Uterus (tissue), 4 donors: Measurements from ENCODE around the gene BCAS4. TPM values are rescaled to one million over a fixed set of nuclear protein-coding genes. Genes with fewer than 3 reads are reported as not detected.

Experiments
- DNase-seq, 2 donors: peaks; one replicate each; pipeline ENCODE4 v3.0.0-alpha.2; 2019 to 2020
- H3K27ac ChIP-seq, 2 donors: fragments of 200-600 bp; sonication (generic); 1 replicate in 1 of 2; 2 replicates in 1 of 2; pipeline ENCODE4 v1.5.1; 2016 to 2018
- H3K27me3 ChIP-seq, 2 donors: fragments of 200-600 bp; sonication (generic); one replicate each; pipeline ENCODE4 v1.5.1; 2018 to 2019; ENCODE audit warnings: control low read depth in 1 of 2
- H3K36me3 ChIP-seq, 2 donors: fragments of 200-600 bp; sonication (generic); one replicate each; pipeline ENCODE4 v1.5.1; 2019; ENCODE audit warnings: control low read depth in 1 of 2
- H3K4me1 ChIP-seq, 2 donors: fragments of 200-600 bp; sonication (generic); one replicate each; pipeline ENCODE4 v1.5.1; 2018 to 2019; ENCODE audit warnings: control low read depth in 1 of 2
- H3K4me3 ChIP-seq, 2 donors: fragments of 200-600 bp; sonication (generic); 1 replicate in 1 of 2; 2 replicates in 1 of 2; pipeline ENCODE4 v1.5.1; 2018 to 2019; ENCODE audit warnings: mild to moderate bottlenecking in 1 of 2
- H3K9me3 ChIP-seq, 2 donors: fragments of 200-600 bp; sonication (generic); one replicate each; pipeline ENCODE4 v1.5.1; 2019; ENCODE audit warnings: control low read depth in 1 of 2
- POLR2A ChIP-seq, 2 donors: fragments of 450-650 bp; IDR thresholded peaks; one replicate each; pipeline ENCODE4 v1.6.1; 2016; ENCODE audit warnings: antibody characterized with exemption in 2 of 2, mild to moderate bottlenecking in 1 of 2, moderate library complexity in 1 of 2
- intact Hi-C: fragments of 100-400 bp; cut with DNase I; formaldehyde crosslinking; loops from one replicate; pipeline ENCODE4 v1.15.1; 2023; ENCODE audit warnings: low total_unique reads
- total RNA-seq, 4 donors: library from RNA; depleted of rRNA in 3 of 4; stranded (reverse); fragments of >200 nt in 3 of 4; gene quantifications; one replicate each; pipeline versions ENCODE4 v1.1.0 to v1.2.4, GENCODE V29; 2014 to 2023
- TF ChIP-seq, protein P1 (sequence below), 4 experiments: fragments of 200-600 bp in 2 of 4; fragments of 450-650 bp in 2 of 4; sonication (generic) in 2 of 4; IDR thresholded peaks; one replicate each; pipeline ENCODE4 v1.5.1; 2016 to 2019; ENCODE audit warnings: antibody characterized with exemption in 4 of 4, mild to moderate bottlenecking in 2 of 4, moderate library complexity in 1 of 4
- donor health status: DM: yes; HTN: yes; CAD: no.

The BCAS4 gene
- total RNA-seq, 4 donors from 2014 or later: under 0.01 to 9.1 (median 3.5) TPM; not detected in 1

- no peak overlapping the region for H3K4me3 ChIP-seq
- intact Hi-C loops: no loop called here
- no peaks in the 10 kb centered on the region for H3K9me3 ChIP-seq
- H3K27ac ChIP-seq: no peak overlapping the region
- no peaks in the 10 kb centered on the region for H3K27me3 ChIP-seq
- no peaks in the 10 kb centered on the region for H3K4me1 ChIP-seq
- no peak for DNase-seq
- TF ChIP-seq, protein P1, sequence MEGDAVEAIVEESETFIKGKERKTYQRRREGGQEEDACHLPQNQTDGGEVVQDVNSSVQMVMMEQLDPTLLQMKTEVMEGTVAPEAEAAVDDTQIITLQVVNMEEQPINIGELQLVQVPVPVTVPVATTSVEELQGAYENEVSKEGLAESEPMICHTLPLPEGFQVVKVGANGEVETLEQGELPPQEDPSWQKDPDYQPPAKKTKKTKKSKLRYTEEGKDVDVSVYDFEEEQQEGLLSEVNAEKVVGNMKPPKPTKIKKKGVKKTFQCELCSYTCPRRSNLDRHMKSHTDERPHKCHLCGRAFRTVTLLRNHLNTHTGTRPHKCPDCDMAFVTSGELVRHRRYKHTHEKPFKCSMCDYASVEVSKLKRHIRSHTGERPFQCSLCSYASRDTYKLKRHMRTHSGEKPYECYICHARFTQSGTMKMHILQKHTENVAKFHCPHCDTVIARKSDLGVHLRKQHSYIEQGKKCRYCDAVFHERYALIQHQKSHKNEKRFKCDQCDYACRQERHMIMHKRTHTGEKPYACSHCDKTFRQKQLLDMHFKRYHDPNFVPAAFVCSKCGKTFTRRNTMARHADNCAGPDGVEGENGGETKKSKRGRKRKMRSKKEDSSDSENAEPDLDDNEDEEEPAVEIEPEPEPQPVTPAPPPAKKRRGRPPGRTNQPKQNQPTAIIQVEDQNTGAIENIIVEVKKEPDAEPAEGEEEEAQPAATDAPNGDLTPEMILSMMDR (IDR thresholded peaks at IDR 0.05): no peak
- no peak for TF ChIP-seq POLR2A (IDR thresholded peaks at IDR 0.05)
- no peaks in the 10 kb centered on the region for H3K36me3 ChIP-seq
Observed at GRCh38 chr20:50895111-50895830, 100.4 kb downstream of the BCAS4 start.

GRCh38 chr20:50898475-50898874 is 103.6 kb downstream of the BCAS4 start:
- TF ChIP-seq POLR2A (IDR thresholded peaks at IDR 0.05): no peak
- TF ChIP-seq, protein P1 (IDR thresholded peaks at IDR 0.05): no peak
- intact Hi-C loops: no loop called here
- no peaks in the 10 kb centered on the region for H3K36me3 ChIP-seq

GRCh38 chr20:50900261-50900660 is 105.4 kb downstream of the BCAS4 start:
- H3K4me3 ChIP-seq: no peak overlapping the region
- no peaks in the 10 kb centered on the region for H3K36me3 ChIP-seq
- no peaks in the 10 kb centered on the region for H3K9me3 ChIP-seq
- H3K27me3 ChIP-seq: no peaks in the 10 kb centered on the region
- no peak for DNase-seq
- no peak overlapping the region for H3K27ac ChIP-seq
- intact Hi-C loops: no loop called here
- no peaks in the 10 kb centered on the region for H3K4me1 ChIP-seq
- TF ChIP-seq POLR2A (IDR thresholded peaks at IDR 0.05): no peak
- TF ChIP-seq, protein P1 (IDR thresholded peaks at IDR 0.05): no peak

More at GRCh38 chr20:50898475-50898874, 103.6 kb downstream of the BCAS4 start:
- no peak overlapping the region for H3K4me3 ChIP-seq
- no peaks in the 10 kb centered on the region for H3K27me3 ChIP-seq
- no peaks in the 10 kb centered on the region for H3K9me3 ChIP-seq
- no peak for DNase-seq
- no peak overlapping the region for H3K27ac ChIP-seq
- no peaks in the 10 kb centered on the region for H3K4me1 ChIP-seq

DNA sequence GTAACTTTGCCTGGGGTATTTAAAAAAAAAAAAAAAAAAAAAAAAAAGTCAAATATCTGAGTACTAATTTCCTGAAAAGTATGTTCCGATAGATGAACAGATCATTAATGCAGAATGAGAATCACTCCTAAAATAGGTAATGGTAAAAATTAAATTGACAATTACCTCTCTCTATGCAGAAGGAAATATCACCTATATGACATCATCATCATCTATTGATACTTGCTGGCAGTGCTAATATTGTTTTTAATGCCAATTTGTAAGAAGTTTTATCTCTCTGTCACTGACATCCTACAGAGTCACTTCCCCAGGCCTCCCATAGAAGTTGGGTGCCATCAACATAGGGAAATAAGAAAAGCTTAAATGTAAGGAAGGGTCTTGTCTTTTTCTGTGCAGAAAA is 106.4 kb downstream of the BCAS4 start:
- no peak overlapping the region for H3K4me3 ChIP-seq
- intact Hi-C loops: no loop called here
- H3K27me3 ChIP-seq: no peaks in the 10 kb centered on the region
- no peaks in the 10 kb centered on the region for H3K36me3 ChIP-seq
- H3K4me1 ChIP-seq: no peaks in the 10 kb centered on the region
- TF ChIP-seq POLR2A (IDR thresholded peaks at IDR 0.05): no peak
- H3K9me3 ChIP-seq: no peaks in the 10 kb centered on the region
- no peak overlapping the region for H3K27ac ChIP-seq
- DNase-seq: no peak

DNA sequence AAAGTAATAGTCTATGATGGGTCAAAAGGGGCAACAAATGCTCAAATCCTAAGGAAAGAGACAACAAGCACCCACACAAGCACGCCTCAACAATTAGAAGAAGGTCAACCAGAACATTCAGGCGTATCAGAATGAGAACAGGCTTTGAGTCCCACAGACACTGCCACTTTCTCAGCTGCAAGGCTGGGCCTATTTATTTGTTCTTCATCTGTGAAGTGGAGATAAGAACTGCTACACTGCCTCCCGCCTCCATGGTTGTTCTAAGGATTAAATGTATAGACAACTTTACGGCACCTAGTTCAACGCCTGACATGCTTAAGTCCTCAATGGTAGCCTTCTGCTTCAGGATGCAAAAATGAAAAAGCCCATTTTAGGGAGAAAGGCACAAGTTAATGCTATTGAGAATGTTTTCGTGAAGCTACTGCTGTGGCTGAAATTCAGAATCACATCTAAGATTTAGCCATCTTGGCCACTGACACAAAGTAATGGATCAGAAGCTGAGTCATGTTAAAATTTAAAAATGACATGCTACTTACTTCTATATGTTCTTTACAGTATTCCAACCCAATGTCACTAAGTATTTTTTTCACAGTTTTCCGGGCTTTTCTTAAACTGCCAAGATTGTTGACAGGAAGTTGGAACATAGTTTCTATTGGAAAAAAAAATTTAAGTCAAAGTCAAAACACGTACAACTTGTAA is 108.6 kb downstream of the BCAS4 start:
- Histone ChIP-seq H3K4me3 (no peak overlapping the region), H3K9me3 (no peaks in the 10 kb centered on the region), H3K36me3 (no peaks in the 10 kb centered on the region), H3K4me1 (no peaks in the 10 kb centered on the region), H3K27me3 (no peaks in the 10 kb centered on the region), H3K27ac (no peak overlapping the region)
- TF ChIP-seq POLR2A (IDR thresholded peaks at IDR 0.05): no peak
- TF ChIP-seq, protein P1 (IDR thresholded peaks at IDR 0.05): no peak
- no peak for DNase-seq
- intact Hi-C loops: no loop called here
